Melanocyte of skin (primary cell): ENCODE data around the gene RHOT2. TPM values are rescaled to one million over a fixed set of nuclear protein-coding genes. Genes with fewer than 3 reads are reported as not detected.

Experiments used
- total RNA-seq, 2 donors: library from RNA; depleted of rRNA; stranded (reverse); fragments of >200 nt; gene quantifications; 2 replicates each; pipeline ENCODE4 v1.2.3, GENCODE V29; 2012

RHOT2 gene
- total RNA-seq, 2 donors, result 39.9 to 51.0 TPM

Other genes with a start within 250 kb of the RHOT2 start
- gene RAB11FIP3, start 242.5 kb upstream of the RHOT2 start, total RNA-seq, result 10 to 100 TPM; 15.3 to 21.7 TPM
- gene CAPN15, start 140.4 kb upstream of the RHOT2 start, total RNA-seq, result 10 to 100 TPM; 35.4 to 47.3 TPM
- gene PRR35, start 107.7 kb upstream of the RHOT2 start, total RNA-seq, result not detected
- gene NHLRC4, start 101.1 kb upstream of the RHOT2 start, total RNA-seq, result 1 to 10 TPM; 2.0 to 2.4 TPM
- 10 to 100 TPM; 36.8 to 38.3 TPM for gene PIGQ, start 98.2 kb upstream of the RHOT2 start, total RNA-seq
- gene RAB40C, start 78.1 kb upstream of the RHOT2 start, total RNA-seq, result 1 to 10 TPM; 7.0 to 7.2 TPM
- under 1 TPM; under 0.01 to 0.34 TPM for gene WFIKKN1, start 37.1 kb upstream of the RHOT2 start, total RNA-seq
- 10 to 100 TPM; 51.6 to 57.3 TPM for gene METTL26, start 31.8 kb upstream of the RHOT2 start, total RNA-seq
- gene MCRIP2, start 26.3 kb upstream of the RHOT2 start, total RNA-seq, result 10 to 100 TPM; 21.7 to 36.0 TPM
- 10 to 100 TPM; 12.4 to 16.7 TPM for gene WDR90, start 18.8 kb upstream of the RHOT2 start, total RNA-seq
- under 1 TPM; 0.33 to 0.69 TPM for gene RHBDL1, start 7.5 kb downstream of the RHOT2 start, total RNA-seq
- 100 to 1,000 TPM; 124 to 153 TPM for gene STUB1, start 12.3 kb downstream of the RHOT2 start, total RNA-seq
- gene JMJD8, start 16.2 kb downstream of the RHOT2 start, total RNA-seq, result 10 to 100 TPM; 35.4 to 36.3 TPM
- gene WDR24, start 22.3 kb downstream of the RHOT2 start, total RNA-seq, result 10 to 100 TPM in 1 of 2 donors, 1 to 10 TPM in 1; 9.6 to 10.3 TPM
- gene FBXL16, start 37.7 kb downstream of the RHOT2 start, total RNA-seq, result under 1 TPM in 1 of 2 donors, not detected in 1; under 0.01 TPM
- 10 to 100 TPM; 54.0 to 93.6 TPM for gene METRN, start 47.0 kb downstream of the RHOT2 start, total RNA-seq
- 10 to 100 TPM; 23.4 to 28.0 TPM for gene ANTKMT, start 53.0 kb downstream of the RHOT2 start, total RNA-seq
- 1 to 10 TPM; 3.1 to 6.0 TPM for gene CCDC78, start 58.3 kb downstream of the RHOT2 start, total RNA-seq
- gene HAGHL, start 59.0 kb downstream of the RHOT2 start, total RNA-seq, result 10 to 100 TPM; 31.3 to 34.3 TPM
- gene CIAO3, start 72.9 kb downstream of the RHOT2 start, total RNA-seq, result 10 to 100 TPM; 33.4 to 40.0 TPM
- not detected for gene MSLN, start 92.6 kb downstream of the RHOT2 start, total RNA-seq
- 10 to 100 TPM; 34.8 to 41.6 TPM for gene RPUSD1, start 120.2 kb downstream of the RHOT2 start, total RNA-seq
- 10 to 100 TPM; 18.6 to 31.6 TPM for gene CHTF18, start 120.5 kb downstream of the RHOT2 start, total RNA-seq
- gene GNG13, start 132.6 kb downstream of the RHOT2 start, total RNA-seq, result not detected